ENCODE data around the gene IL26.

The IL26 gene

GRCh38 chr12:68225576-68226476 is at the start of gene IL26:
Gene IL26, minus strand, starts transcription at chr12:68225810. Its CDS starts 54 bp downstream, at chr12:68225756.
- DNase-seq = no peak

GRCh38 chr12:68272732-68273131 is 47.1 kb upstream of the IL26 start:
- DNase-seq = no peak

- no peak for DNase-seq
These were observed 45.7 kb upstream of the IL26 start for GRCh38 chr12:68271346-68271745.

- DNase-seq = no peak
These were observed 44.7 kb upstream of the IL26 start for GRCh38 chr12:68270358-68270757.

GRCh38 chr12:68269779-68270178 is 44.2 kb upstream of the IL26 start:
- no peak for DNase-seq

GRCh38 chr12:68268967-68269366 is 43.4 kb upstream of the IL26 start:
- no peak for DNase-seq

GRCh38 chr12:68267892-68268396 is 42.3 kb upstream of the IL26 start:
- DNase-seq = no peak

GRCh38 chr12:68264857-68265256 is 39.2 kb upstream of the IL26 start:
- DNase-seq = no peak

GRCh38 chr12:68264158-68264855 is 38.7 kb upstream of the IL26 start:
- DNase-seq = no peak

GRCh38 chr12:68263366-68263765 is 37.8 kb upstream of the IL26 start:
- no peak for DNase-seq

GRCh38 chr12:68261896-68262295 is 36.3 kb upstream of the IL26 start:
- no peak for DNase-seq

GRCh38 chr12:68260153-68260552 is 34.5 kb upstream of the IL26 start:
- no peak for DNase-seq

- DNase-seq = no peak
These were observed 33.8 kb upstream of the IL26 start for GRCh38 chr12:68259318-68259940.

- no peak for DNase-seq
These were observed 27.9 kb upstream of the IL26 start, which contains the start of gene IL22 for GRCh38 chr12:68253504-68253903. Gene IL22, minus strand, starts transcription at chr12:68253604. Its CDS starts 156 bp downstream, at chr12:68253448.

GRCh38 chr12:68252077-68252476 is 26.5 kb upstream of the IL26 start:
- no peak for DNase-seq

GRCh38 chr12:68250454-68250853 is 24.8 kb upstream of the IL26 start:
- DNase-seq = no peak

- no peak for DNase-seq
These were observed 22.2 kb upstream of the IL26 start for GRCh38 chr12:68247785-68248184.

GRCh38 chr12:68246350-68246749 is 20.7 kb upstream of the IL26 start:
- no peak for DNase-seq

GRCh38 chr12:68245180-68246021 is 19.8 kb upstream of the IL26 start:
- no peak for DNase-seq

- no peak for DNase-seq
These were observed 17.2 kb upstream of the IL26 start for GRCh38 chr12:68242777-68243176.

- DNase-seq = no peak
These were observed 15.4 kb upstream of the IL26 start for GRCh38 chr12:68240975-68241374.

GRCh38 chr12:68240079-68240478 is 14.5 kb upstream of the IL26 start:
- DNase-seq = no peak
